Right lobe of liver (tissue), 6 donors: Measurements from ENCODE around the gene ERICH6. TPM values are rescaled to one million over a fixed set of nuclear protein-coding genes. Genes with fewer than 3 reads are reported as not detected.
A peak's percentile ranks its signal among the peaks of the same experiment; 100 is the strongest.

Experiments
- ATAC-seq, 4 donors: fragments of 200-7000 bp; cut with Tn5 transposase; one replicate each; pipeline ENCODE4 v1.9.1; 2020; ENCODE audit warnings: mild to moderate bottlenecking in 4 of 4, moderate library complexity in 4 of 4
- DNase-seq, 3 donors: peaks; one replicate each; pipeline ENCODE4 v3.0.0-alpha.2; 2020
- H3K27ac ChIP-seq, 3 donors: fragments of 200-600 bp; one replicate each; pipeline ENCODE4 v1.8.0; 2022
- H3K27me3 ChIP-seq, 2 donors: fragments of 200-600 bp; one replicate each; pipeline ENCODE4 v1.8.0; 2022
- H3K36me3 ChIP-seq, 4 donors: fragments of 200-600 bp; sonication (generic) in 1 of 4; one replicate each; pipeline versions ENCODE4 v1.5.1 to v1.8.0; 2017 to 2022; ENCODE audit warnings: control low read depth in 1 of 4
- H3K4me1 ChIP-seq, 4 donors: fragments of 200-600 bp; sonication (generic) in 1 of 4; one replicate each; pipeline versions ENCODE4 v1.5.1 to v1.8.0; 2017 to 2022; ENCODE audit warnings: control low read depth in 1 of 4
- H3K4me3 ChIP-seq, 3 donors: fragments of 200-600 bp; one replicate each; pipeline ENCODE4 v1.8.0; 2022
- H3K9me3 ChIP-seq, 4 donors: fragments of 200-600 bp; sonication (generic) in 1 of 4; one replicate each; pipeline versions ENCODE4 v1.5.1 to v1.8.0; 2017 to 2022; ENCODE audit warnings: control low read depth in 1 of 4
- CTCF ChIP-seq, 4 donors: fragments of 200-600 bp in 3 of 4; fragments of 450-650 bp in 1 of 4; IDR thresholded peaks; one replicate each; pipeline versions ENCODE4 v1.5.1 to v1.8.0; 2016 to 2022; ENCODE audit warnings: antibody characterized with exemption in 4 of 4, mild to moderate bottlenecking in 2 of 4
- POLR2A ChIP-seq: fragments of 450-650 bp; IDR thresholded peaks from one replicate; pipeline ENCODE4 v1.6.1; 2017; ENCODE audit warnings: antibody characterized with exemption, mild to moderate bottlenecking
- WGBS: methylation state at CpG from one replicate; pipeline ENCODE4 v1.1.6; 2018; ENCODE audit warnings: low coverage, low lambda C conversion rate; ENCODE audit not compliant: insufficient coverage; ENCODE audit errors: missing lambda C conversion rate; 5-methylcytosine and 5-hydroxymethylcytosine counted together
- intact Hi-C, 2 donors: fragments of 100-400 bp; cut with DNase I; formaldehyde crosslinking; loops; one replicate each; pipeline versions ENCODE4 v1.11.2 to v1.14.1; 2022
- total RNA-seq, 6 experiments: library from RNA; depleted of rRNA in 2 of 6; stranded (reverse); fragments of >200 nt in 2 of 6; fragmentation: NEBNext Ultra II Directional in 3 of 6; extraction: Animal tissue kit (Norgen Biotek cat#: 25700) in 3 of 6; gene quantifications; one replicate each; pipeline versions ENCODE4 v1.1.0 to v1.2.4, GENCODE V29; 2016 to 2023
- donor health status: DM: no; HTN: yes; CAD: no.
- donor health status: DM: no; HTN: no; CAD: no.
- donor health status: DM: no; HTN: no; CAD: no.
- donor health status: DM: no; HTN: yes; CAD: no.
- donor health status: DM: no; HTN: yes; CAD: no.

Gene ERICH6
- total RNA-seq, 6 experiments from 2014 or later, result 0.49 TPM; not detected in 5

DNA sequence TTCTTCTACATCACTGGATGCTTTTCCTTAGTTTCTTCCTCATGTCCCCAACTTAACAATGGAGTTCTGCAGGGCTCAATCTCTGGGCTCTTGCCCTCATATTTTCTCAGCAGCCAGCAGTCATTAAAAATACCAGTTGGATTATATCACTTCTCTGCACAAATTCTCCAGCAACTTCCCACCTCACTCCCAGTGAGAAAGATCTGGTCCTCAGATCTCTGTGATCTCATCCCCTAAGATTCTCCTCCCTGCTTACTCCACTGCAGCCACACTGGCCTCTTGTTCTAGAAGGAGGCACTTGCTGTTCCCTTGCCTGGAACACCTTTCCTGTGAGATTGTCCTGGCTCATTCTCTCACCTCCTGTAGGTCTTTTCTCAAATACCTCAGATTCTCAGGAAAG lies 6.1 kb downstream of the ERICH6 start:
- TF ChIP-seq POLR2A (no peak), CTCF (IDR thresholded peaks at IDR 0.05) (no peak)
- no peak overlapping the region for H3K4me3 ChIP-seq
- no peaks in the 10 kb centered on the region for H3K4me1 ChIP-seq
- intact Hi-C loops, result no loop called here
- no peak for DNase-seq
- H3K36me3 ChIP-seq, result no peaks in the 10 kb centered on the region
- H3K9me3 ChIP-seq, result no peaks in the 10 kb centered on the region
- H3K27me3 ChIP-seq, result no peaks in the 10 kb centered on the region
- H3K27ac ChIP-seq, result no peak overlapping the region
- no peak for ATAC-seq

DNA sequence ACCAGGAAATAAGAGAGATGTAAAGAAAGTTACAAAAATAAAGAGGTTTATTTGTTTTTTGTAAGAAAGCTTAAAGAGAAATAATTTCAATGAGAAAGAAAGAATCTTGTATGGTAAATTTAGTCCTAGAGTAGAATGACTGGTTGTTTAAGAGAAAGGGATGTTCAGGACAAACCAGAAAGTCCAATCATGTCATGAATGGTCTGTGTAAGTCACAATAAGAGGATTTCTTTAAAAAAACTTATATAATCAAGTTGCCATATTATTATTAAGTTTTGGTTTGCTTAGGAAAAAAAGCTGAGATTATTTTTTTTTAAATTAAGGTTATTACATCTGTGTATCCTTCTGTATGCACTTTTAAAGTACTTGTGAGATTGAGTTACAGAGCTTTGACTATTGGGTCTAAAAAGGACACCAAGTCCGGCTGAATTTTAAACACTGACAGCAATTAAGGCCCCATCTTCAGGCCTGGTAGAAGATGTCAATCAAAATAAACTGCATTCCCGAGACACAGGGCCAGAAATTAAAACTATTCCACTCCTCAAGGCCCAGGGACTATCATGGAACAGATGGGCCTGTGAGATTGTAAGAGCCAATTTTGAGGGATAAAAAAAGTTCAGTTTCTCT lies 12.2 kb downstream of the ERICH6 start:
- intact Hi-C loops, result no loop called here
- ATAC-seq, result no peak
- H3K27ac ChIP-seq, result no peak overlapping the region
- H3K36me3 ChIP-seq, result no peaks in the 10 kb centered on the region
- DNase-seq, result no peak
- peaks cover 0 to 2% (median 0%) of the 10 kb centered on the region in 4 donors for H3K9me3 ChIP-seq
- WGBS, result 78% methylated on average over 2 of the region's 2 CpGs
- no peaks in the 10 kb centered on the region for H3K27me3 ChIP-seq
- H3K4me3 ChIP-seq, result no peak overlapping the region
- H3K4me1 ChIP-seq, result no peaks in the 10 kb centered on the region
- TF ChIP-seq CTCF (IDR thresholded peaks at IDR 0.05) (no peak), POLR2A (no peak)

DNA sequence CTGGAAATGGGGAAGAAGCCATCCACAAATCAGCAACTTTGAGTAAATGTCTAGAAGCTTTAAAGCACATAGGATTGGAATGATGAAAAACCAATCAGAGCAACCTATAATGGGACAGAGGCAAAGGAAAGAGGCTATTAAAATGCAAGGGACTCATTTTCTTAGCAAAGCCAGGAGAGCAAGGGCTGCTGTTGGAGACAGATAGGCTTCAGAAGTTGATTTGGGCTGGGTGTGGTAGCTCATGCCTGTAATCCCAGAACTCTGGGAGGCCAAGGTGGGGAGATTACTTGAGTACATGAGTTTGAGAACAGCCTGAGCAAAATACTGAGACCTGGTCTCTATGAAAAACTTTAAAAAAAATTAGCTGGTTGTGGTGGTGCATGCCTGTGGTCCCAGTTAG lies 16.1 kb downstream of the ERICH6 start:
- TF ChIP-seq CTCF (IDR thresholded peaks at IDR 0.05) (no peak), POLR2A (no peak)
- no peak for ATAC-seq
- intact Hi-C loops, result no loop called here

GRCh38 chr3:150682824-150683223 lies 20.9 kb downstream of the ERICH6 start:
- intact Hi-C loops, result no loop called here
- no peaks in the 10 kb centered on the region for H3K27me3 ChIP-seq
- peak in 3 of 4 donors; percentile 50 to 78 (median 69) for ATAC-seq
- no peak for TF ChIP-seq POLR2A
- no peak for TF ChIP-seq CTCF (IDR thresholded peaks at IDR 0.05)
- no peak for DNase-seq
- H3K36me3 ChIP-seq, result no peaks in the 10 kb centered on the region
- H3K9me3 ChIP-seq, result no peaks in the 10 kb centered on the region
- H3K27ac ChIP-seq, result no peak overlapping the region
- H3K4me3 ChIP-seq, result no peak overlapping the region
- H3K4me1 ChIP-seq, result peaks cover 0 to 3% (median 0%) of the 10 kb centered on the region in 4 donors

More for the DNA sequence above, 16.1 kb downstream of the ERICH6 start:
- H3K36me3 ChIP-seq, result no peaks in the 10 kb centered on the region
- H3K9me3 ChIP-seq, result peaks cover 0 to 2% (median 0%) of the 10 kb centered on the region in 4 donors
- H3K4me3 ChIP-seq, result no peak overlapping the region
- H3K27me3 ChIP-seq, result no peaks in the 10 kb centered on the region
- no peak overlapping the region for H3K27ac ChIP-seq
- no peak for DNase-seq
- peaks cover 0 to 3% (median 0%) of the 10 kb centered on the region in 4 donors for H3K4me1 ChIP-seq

- TF ChIP-seq POLR2A, result no peak
- TF ChIP-seq CTCF (IDR thresholded peaks at IDR 0.05), result no peak
- H3K9me3 ChIP-seq, result no peaks in the 10 kb centered on the region
- no peak for ATAC-seq
- H3K4me3 ChIP-seq, result no peak overlapping the region
- intact Hi-C loops, result no loop called here
- H3K36me3 ChIP-seq, result no peaks in the 10 kb centered on the region
- H3K4me1 ChIP-seq, result peaks cover 0 to 3% (median 0%) of the 10 kb centered on the region in 4 donors
- H3K27ac ChIP-seq, result no peak overlapping the region
- H3K27me3 ChIP-seq, result no peaks in the 10 kb centered on the region
- WGBS, result 60% methylated on average over 1 of the region's 1 CpG
- DNase-seq, result no peak
Observed at GRCh38 chr3:150682279-150682678, 21.4 kb downstream of the ERICH6 start.
